HG03558 (cell line): ENCODE results near the gene AR.

Experiments used
- ATAC-seq: cut with Tn5 transposase; IDR thresholded peaks from one replicate; pipeline ENCODE4 v1.9.1; 2021; ENCODE audit warnings: moderate number of reproducible peaks; ENCODE audit not compliant: unreplicated experiment; ENCODE audit errors: extremely low read depth

The AR gene

GRCh38 chrX:67721321-67721720, 177.5 kb downstream of the AR start:
- ATAC-seq = no peak

- ATAC-seq = no peak
These were observed 179.9 kb downstream of the AR start for GRCh38 chrX:67723580-67724351.

- no peak for ATAC-seq
These were observed 180.7 kb downstream of the AR start for GRCh38 chrX:67724359-67725110.

GRCh38 chrX:67725471-67725870, 181.7 kb downstream of the AR start:
- ATAC-seq = no peak

- no peak for ATAC-seq
These were observed 182.2 kb downstream of the AR start for GRCh38 chrX:67726018-67726417.

- ATAC-seq = no peak
These were observed 183.8 kb downstream of the AR start for GRCh38 chrX:67727576-67727975.

- ATAC-seq = no peak
These were observed 186.5 kb downstream of the AR start for GRCh38 chrX:67730296-67730695.

GRCh38 chrX:67731061-67731460, 187.2 kb downstream of the AR start:
- no peak for ATAC-seq

GRCh38 chrX:67732864-67733263, 189.0 kb downstream of the AR start:
- ATAC-seq = no peak

GRCh38 chrX:67734111-67734753, 190.4 kb downstream of the AR start:
- no peak for ATAC-seq

- ATAC-seq = no peak
These were observed 205.7 kb downstream of the AR start for GRCh38 chrX:67749536-67749935.

GRCh38 chrX:67750694-67751093, 206.9 kb downstream of the AR start:
- ATAC-seq = no peak

GRCh38 chrX:67759018-67759417, 215.2 kb downstream of the AR start:
- ATAC-seq = no peak

- no peak for ATAC-seq
These were observed 233.3 kb downstream of the AR start for GRCh38 chrX:67777148-67777547.

- ATAC-seq = no peak
These were observed 235.3 kb downstream of the AR start for GRCh38 chrX:67779099-67779498.
